ENCODE data around the gene PLCL2. TPM values are rescaled to one million over a fixed set of nuclear protein-coding genes. Genes with fewer than 3 reads are reported as not detected.

The PLCL2 gene
- total RNA-seq, 1 experiment from 2014 or later = 0.51 TPM

GRCh38 chr3:16998236-16998923 lies 113.6 kb downstream of the PLCL2 start:
- BruUV-seq (replicated peaks) = no TSS peak
- intact Hi-C loops (cut with micrococcal nuclease) = no loop called here
- DNase-seq (ENCODE audit: unreplicated experiment) = no peak
- Mint-ChIP-seq H3K4me3 (ENCODE audit: unreplicated experiment) (no peak overlapping the region), H3K9me3 (ENCODE audit: unreplicated experiment) (no peaks in the 10 kb centered on the region), H3K27me3 (ENCODE audit: insufficient read depth, unreplicated experiment) (no peaks in the 10 kb centered on the region), H3K27ac (ENCODE audit: low read depth, unreplicated experiment) (no peak overlapping the region), H3K36me3 (ENCODE audit: insufficient read depth, unreplicated experiment) (no peaks in the 10 kb centered on the region), H3K4me1 (ENCODE audit: insufficient read depth, unreplicated experiment) (no peaks in the 10 kb centered on the region)
- TF ChIP-seq, protein P1, sequence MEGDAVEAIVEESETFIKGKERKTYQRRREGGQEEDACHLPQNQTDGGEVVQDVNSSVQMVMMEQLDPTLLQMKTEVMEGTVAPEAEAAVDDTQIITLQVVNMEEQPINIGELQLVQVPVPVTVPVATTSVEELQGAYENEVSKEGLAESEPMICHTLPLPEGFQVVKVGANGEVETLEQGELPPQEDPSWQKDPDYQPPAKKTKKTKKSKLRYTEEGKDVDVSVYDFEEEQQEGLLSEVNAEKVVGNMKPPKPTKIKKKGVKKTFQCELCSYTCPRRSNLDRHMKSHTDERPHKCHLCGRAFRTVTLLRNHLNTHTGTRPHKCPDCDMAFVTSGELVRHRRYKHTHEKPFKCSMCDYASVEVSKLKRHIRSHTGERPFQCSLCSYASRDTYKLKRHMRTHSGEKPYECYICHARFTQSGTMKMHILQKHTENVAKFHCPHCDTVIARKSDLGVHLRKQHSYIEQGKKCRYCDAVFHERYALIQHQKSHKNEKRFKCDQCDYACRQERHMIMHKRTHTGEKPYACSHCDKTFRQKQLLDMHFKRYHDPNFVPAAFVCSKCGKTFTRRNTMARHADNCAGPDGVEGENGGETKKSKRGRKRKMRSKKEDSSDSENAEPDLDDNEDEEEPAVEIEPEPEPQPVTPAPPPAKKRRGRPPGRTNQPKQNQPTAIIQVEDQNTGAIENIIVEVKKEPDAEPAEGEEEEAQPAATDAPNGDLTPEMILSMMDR (IDR thresholded peaks at IDR 0.05; ENCODE audit: unreplicated experiment) = no peak
- CTCF ChIA-PET = interaction anchor here (1.0 kb wide), 1 partner anchor 23 kb away, joined by 4 read pairs; no protein-coding TSS in a partner anchor
- POLR2A ChIA-PET = interaction anchor here (0.7 to 0.9 kb wide), 2 partner anchors 16 to 926 kb away, joined by 3 read pairs; no protein-coding TSS in a partner anchor

DNA sequence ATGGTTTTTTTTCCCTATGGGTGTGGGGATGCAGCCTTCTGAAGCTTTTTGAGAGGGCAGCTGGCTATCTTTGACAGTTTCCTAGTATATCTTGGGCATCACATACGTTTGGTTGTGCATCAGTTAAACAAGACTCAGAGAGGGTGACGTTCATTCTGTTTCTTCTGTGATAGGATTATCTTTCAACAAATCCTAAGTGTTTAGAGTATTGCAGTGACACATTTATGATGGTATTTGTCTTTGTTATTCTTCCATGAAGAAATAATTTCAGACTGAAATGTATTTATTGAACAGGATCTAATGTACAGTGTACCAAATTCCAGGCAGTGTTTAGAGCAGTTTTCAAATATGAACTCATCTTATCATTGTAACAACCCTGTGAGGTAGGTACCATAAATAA lies 114.4 kb downstream of the PLCL2 start:
- DNase-seq (ENCODE audit: unreplicated experiment) = no peak
- Mint-ChIP-seq H3K9me3 (ENCODE audit: unreplicated experiment) (no peaks in the 10 kb centered on the region), H3K27me3 (ENCODE audit: insufficient read depth, unreplicated experiment) (no peaks in the 10 kb centered on the region), H3K27ac (ENCODE audit: low read depth, unreplicated experiment) (no peak overlapping the region), H3K36me3 (ENCODE audit: insufficient read depth, unreplicated experiment) (no peaks in the 10 kb centered on the region), H3K4me1 (ENCODE audit: insufficient read depth, unreplicated experiment) (no peaks in the 10 kb centered on the region), H3K4me3 (ENCODE audit: unreplicated experiment) (no peak overlapping the region)
- no TSS peak for BruUV-seq (replicated peaks)
- TF ChIP-seq, protein P1 (IDR thresholded peaks at IDR 0.05; ENCODE audit: unreplicated experiment) = no peak
- CTCF ChIA-PET = no interaction called here
- intact Hi-C loops (cut with micrococcal nuclease) = no loop called here
- POLR2A ChIA-PET = interaction anchor here (0.9 kb wide), 1 partner anchor 15 kb away, joined by 3 read pairs; no protein-coding TSS in a partner anchor

DNA sequence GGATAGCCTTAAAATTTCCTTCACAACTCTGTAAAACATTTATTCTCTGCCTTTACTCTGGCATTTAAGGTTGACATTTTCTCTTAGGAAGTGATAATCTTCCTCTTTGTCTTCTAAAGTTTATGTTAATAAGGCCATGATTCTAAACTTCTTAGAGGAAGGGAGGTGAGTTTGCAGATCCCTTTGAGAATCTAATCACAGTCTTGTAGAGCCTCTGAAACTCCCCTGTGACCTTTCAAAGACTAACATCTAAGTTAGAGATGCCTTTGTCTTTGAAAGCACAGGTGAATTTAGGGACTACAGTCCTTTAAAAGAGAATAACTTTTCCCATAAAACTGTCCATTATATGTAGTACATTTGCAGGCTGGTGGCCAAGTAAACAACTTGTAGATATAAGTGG lies 115.1 kb downstream of the PLCL2 start:
- DNase-seq (ENCODE audit: unreplicated experiment) = no peak

DNA sequence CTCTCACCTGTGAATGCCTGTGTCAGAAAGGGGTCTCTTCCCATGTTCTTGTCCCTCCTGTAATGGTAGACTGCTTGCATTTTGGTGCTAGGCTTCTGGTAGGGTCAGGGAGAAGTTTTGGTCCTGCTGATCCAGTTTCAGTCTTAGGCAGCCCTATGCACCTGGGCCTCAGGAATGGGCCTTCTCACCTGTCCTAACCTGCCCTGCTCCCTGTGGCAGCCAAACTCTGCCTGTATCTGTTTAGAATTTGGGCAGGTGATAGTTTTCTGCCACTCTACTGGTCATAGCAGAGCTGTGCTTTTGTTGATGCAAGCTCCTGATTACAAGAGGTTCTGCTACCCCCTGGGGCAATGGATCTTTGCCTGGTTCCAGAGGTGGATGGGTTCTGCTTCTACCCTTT lies 118.7 kb downstream of the PLCL2 start:
- Mint-ChIP-seq H3K36me3 (ENCODE audit: insufficient read depth, unreplicated experiment) (no peaks in the 10 kb centered on the region), H3K4me3 (ENCODE audit: unreplicated experiment) (no peak overlapping the region), H3K27ac (ENCODE audit: low read depth, unreplicated experiment) (no peak overlapping the region), H3K4me1 (ENCODE audit: insufficient read depth, unreplicated experiment) (no peaks in the 10 kb centered on the region), H3K9me3 (ENCODE audit: unreplicated experiment) (no peaks in the 10 kb centered on the region), H3K27me3 (ENCODE audit: insufficient read depth, unreplicated experiment) (no peaks in the 10 kb centered on the region)
- POLR2A ChIA-PET = no interaction called here
- TF ChIP-seq, protein P1 (IDR thresholded peaks at IDR 0.05; ENCODE audit: unreplicated experiment) = no peak
- no peak for DNase-seq (ENCODE audit: unreplicated experiment)
- BruUV-seq (replicated peaks) = no TSS peak
- intact Hi-C loops (cut with micrococcal nuclease) = no loop called here
- CTCF ChIA-PET = no interaction called here

More for the DNA sequence above, 115.1 kb downstream of the PLCL2 start:
- Mint-ChIP-seq H3K9me3 (ENCODE audit: unreplicated experiment) (no peaks in the 10 kb centered on the region), H3K4me1 (ENCODE audit: insufficient read depth, unreplicated experiment) (no peaks in the 10 kb centered on the region), H3K27me3 (ENCODE audit: insufficient read depth, unreplicated experiment) (no peaks in the 10 kb centered on the region), H3K36me3 (ENCODE audit: insufficient read depth, unreplicated experiment) (no peaks in the 10 kb centered on the region), H3K27ac (ENCODE audit: low read depth, unreplicated experiment) (no peak overlapping the region), H3K4me3 (ENCODE audit: unreplicated experiment) (no peak overlapping the region)
- ChIA-PET CTCF (no interaction called here), POLR2A (no interaction called here)
- intact Hi-C loops (cut with micrococcal nuclease) = no loop called here
- no TSS peak for BruUV-seq (replicated peaks)
- TF ChIP-seq, protein P1 (IDR thresholded peaks at IDR 0.05; ENCODE audit: unreplicated experiment) = no peak

All from MCF 10A (cell line).